HG03432 (cell line): ENCODE data around the gene KDELR3.

ENCODE experiments used
- ATAC-seq: cut with Tn5 transposase; IDR thresholded peaks from one replicate; pipeline ENCODE4 v1.9.1; 2021; ENCODE audit warnings: mild to moderate bottlenecking, moderate library complexity; ENCODE audit not compliant: unreplicated experiment

Gene KDELR3

DNA sequence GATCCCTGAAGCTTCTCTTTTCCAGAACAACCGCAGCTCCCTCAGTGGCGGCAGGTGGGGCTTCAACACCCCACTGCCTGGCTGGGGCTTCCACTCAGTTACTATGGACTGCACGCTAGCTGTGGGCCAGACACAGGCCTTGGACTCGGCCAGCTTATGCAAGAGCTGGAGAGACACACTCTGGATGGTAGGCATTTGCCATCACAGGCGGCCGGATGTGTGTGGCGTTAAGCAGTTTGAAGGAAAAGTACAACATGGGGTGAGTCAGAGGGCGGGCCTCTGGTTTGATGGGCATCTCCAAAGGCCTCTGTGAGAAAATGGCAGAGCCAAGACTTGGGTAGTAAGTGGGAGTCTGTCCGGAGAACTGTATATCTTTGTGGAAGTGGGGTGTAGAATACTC is 30.5 kb upstream of the KDELR3 start:
- ATAC-seq: no peak

DNA sequence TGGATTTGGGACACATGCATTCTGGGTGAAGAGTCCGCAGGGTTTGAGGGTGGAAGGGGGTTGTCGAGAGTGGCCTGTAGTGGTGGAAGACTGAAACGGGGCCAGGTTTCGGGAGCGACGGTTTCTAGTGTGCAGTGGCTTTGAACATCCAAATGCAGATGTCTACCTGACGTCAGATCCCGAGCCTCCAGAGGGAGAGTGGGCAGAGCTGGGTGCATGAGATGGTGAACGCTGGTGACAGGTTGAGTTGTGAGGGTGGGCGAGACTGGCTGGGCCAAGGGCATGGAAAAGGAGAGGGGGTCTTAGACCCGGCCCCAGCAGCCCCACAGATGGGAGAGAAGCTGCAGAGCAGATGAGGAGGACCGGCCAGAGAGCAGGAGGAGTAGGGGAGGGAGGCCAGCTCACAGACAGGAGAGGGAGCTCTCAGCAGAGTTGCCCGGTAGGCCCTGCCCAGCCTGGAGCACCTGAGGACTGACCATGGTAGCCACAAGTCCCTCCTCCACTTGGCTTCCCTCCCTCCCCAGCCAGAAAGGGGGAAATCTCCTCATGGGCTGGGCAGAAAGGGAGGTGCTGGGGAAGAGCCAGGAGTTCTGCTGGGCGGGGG is 27.0 kb upstream of the KDELR3 start:
- no peak for ATAC-seq

DNA sequence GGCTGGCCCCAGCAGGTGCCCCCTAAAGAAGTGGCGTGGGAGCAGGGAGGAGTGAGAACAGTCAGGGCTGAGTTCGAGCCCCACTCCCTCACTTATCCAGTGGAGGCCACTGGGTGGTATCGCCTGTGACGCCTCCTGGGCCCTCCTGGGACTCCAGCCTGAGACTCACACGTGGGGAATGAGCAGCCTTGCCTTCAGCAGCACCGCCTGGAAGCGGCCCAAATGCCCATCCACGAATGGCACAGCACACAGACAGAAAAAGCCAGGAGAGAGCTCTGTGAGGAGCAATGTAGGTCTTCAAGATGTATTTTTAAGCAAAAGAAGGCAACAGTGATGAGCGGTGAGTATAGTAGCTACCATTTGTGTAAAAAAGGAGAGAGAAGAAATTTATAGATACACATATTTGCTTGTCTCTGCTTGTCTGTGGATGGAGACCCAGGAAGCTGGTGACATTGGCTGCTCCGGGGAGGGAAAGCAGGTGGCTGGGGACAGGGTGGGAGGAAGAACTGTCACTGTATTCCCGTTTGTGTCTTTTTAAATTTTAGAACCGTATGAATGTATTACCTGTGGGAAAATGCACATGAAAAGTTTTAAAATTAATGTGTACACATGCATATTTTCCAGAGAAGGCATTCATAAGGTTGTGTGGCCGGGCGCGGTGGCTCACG is 26.1 kb upstream of the KDELR3 start:
- no peak for ATAC-seq

DNA sequence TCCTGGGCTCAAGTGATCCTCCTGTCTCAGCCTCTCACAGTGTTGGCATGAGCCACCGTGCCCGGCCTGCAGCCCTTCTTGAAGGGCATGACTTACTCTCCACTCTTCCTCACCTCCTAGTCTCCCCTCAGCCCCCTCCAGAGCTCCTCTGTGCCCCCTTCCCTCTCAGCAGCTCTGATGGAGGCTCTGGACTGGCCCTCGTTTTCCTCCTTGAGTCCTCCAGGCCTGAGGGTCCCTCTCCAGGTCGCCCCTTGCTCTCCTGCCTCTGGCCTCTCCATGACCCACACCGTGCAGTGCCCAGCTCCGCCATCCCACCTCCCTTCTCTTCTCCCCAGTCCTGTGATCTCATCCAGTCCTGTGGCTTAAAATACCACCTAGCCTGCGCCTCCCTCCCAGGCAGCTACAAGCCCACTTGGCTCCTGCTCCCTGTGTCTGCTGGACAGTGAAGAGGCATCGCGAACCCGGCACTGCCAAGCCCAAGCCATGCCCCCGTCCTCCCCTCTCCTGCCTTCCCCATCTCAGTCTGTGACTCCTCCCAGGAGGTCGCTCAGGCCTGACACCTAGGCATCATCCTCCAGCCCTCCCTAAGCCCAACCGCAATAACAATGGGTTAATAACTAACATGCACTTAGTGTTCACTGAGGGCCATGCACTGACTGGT is 24.8 kb upstream of the KDELR3 start:
- ATAC-seq: no peak

DNA sequence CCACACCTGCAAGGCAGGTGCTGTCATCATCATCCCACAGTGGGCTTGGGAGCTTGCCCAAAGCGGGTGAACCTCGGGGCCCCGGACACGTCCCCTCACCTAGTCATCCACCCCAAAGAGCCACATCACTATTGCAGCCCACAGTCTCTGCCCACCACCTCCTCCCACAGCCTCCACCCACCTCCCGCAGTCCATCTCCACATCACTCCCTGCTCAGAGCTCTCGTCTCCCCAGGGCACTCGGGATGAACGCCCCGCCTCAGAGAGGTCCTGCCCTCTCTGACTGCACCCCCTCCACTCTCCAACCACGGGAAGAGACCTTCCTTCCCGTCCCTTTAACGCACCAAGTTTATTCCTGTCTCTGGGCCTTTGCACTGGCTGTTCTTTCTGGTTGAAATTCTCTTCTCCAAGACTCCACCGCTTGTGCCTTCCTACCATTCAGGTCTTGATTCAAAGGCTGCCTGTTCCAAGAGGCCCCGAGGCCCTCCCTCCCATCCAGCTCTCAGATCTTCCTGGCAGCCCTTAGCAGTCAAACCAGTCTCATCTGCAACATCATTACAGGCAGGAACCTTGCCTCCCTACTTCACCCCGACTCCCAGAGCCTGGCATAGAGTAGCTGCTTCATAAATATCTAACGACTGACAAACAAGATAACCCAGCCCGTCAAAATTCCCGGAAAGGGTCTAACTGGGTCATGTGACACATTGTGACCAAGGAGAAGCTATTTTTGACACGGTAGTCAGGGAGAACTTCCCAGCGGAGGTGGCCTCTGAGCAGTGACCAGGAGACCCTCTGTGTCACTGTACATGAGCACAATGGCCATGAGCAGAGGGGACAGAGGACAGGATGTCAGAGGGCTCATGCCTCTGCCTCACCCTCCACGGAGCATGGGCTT is 24.0 kb upstream of the KDELR3 start:
- ATAC-seq: no peak

DNA sequence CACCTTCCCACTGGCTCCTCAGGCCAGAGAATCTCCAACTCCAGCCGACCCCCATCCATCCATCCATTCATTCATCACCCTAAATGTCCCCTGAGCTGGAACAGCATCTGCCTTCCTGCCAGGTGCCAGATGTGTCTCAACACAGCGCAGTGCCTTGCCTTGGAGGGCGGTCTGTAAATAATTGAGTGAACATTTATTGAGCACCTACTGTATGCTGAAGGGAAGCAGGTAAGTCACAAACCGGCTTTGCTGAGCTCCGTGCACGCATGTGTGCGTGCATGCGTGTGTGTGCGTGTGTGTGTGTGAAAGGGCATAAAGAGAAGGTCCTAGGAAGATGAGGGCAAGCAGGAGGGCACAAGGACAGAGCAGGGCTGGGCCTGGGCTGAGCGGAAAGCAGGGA is 23.1 kb upstream of the KDELR3 start:
- ATAC-seq: no peak

DNA sequence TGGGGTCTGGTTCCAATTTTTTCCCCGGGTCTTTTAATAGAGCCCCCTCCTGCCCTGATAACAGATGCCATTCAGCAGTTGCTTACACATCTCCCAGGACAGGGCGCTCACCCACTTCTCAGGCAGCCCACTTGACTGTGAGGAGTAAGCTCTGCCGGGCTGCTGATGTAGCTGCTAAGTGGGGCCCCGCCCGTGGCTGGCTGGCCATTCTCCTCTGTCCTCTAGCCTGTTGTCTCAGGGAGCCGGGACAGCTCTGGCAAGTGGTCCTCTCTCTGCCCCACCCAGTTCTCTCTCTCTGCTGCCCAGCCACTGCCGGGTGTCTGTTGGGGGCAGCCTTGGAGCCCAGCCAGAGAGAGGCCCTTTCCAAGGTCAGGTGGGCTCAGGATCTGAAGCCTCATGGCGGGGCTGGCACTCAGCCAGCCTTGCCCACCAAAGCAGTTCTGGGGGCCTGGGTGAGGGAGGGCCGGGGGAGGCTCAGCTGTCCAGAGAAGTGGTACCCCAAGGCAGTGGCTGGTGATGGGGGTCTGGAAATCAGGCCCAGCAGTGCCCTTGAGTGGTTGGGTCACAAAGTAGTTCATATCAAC is 21.8 kb upstream of the KDELR3 start:
- no peak for ATAC-seq

DNA sequence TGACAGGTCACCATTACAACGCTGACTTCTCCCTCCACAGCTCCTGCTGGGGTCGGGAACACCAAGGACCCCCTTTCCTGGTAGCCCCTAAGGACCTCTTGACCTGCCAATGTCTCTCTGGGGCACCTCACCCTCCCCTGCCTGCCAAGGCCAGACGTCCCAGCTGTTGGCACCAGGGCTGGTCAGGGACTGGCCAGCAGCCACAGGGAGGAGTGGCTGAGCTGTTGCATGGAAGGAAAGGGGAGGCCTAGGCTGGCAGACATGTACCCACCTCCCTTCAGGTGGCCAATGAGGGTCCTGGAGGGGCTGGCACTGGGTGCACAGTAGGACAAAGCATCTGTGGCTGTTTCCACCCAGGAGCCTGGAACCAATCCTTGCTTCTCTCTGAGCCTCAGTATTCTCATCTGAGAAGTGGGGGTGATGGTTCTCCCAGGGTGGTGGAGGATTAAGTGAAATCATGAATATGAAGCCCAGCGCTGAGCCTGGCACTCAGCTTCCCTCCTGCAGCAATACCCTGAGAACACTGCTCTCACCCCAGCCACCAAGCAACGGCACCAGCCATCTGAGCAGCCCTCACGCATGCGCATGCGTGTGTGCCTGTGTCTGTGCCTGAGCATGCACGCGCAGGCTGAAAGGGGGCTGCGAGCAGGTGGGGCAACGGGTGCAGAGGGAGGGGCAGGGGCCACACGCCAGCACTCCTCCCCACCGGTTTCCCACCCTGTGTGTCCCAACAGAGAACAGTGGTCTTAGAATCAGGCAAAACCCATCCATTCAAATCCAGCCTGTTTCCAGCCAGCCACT is 18.8 kb upstream of the KDELR3 start:
- no peak for ATAC-seq

DNA sequence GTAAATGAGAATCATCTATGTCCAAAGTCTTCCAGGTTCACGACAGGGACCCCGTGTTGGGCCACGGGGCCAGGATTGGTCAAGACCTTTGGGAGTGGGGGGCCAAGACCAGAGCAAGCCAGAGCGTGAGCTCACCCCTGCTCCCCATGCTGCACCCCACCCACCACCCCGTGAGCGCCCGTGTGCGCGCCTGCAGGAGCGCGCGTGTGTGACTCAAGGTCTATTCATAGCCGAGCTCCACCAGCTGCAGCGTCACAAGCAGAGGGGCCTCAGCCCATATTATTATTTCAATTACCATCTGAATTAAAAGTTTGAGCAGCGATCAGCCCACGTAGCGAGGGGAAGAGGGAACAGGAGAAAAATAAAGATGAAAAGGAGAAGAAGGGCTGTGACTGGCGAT is 18.1 kb upstream of the KDELR3 start:
- no peak for ATAC-seq

DNA sequence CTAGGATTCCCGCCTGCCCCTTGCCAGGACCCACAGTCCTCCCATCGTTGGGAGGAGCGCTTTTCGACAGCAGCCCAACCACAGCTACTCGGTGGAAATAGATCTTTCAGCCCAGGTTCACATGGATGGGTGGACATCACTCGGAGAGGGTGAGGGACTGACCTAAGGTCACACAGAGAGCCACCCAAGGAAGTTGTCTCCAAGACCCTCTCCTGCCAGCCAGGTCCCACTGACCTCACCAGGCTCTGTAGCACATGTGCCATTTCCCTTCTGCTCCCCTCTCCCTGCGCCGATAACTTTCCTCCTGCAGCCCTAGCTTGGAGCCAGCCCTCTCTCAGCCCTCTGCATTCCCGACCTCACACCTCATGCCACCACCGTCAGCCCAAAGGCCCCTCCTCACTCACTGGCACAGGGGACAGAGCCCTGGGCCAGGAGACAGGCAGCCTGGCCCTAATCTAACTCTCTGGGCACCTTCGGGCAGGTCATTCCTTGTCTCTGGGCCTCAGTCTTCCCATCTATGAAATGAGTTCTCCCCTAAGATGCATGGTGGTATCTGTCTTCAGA is 17.6 kb upstream of the KDELR3 start:
- ATAC-seq: no peak

DNA sequence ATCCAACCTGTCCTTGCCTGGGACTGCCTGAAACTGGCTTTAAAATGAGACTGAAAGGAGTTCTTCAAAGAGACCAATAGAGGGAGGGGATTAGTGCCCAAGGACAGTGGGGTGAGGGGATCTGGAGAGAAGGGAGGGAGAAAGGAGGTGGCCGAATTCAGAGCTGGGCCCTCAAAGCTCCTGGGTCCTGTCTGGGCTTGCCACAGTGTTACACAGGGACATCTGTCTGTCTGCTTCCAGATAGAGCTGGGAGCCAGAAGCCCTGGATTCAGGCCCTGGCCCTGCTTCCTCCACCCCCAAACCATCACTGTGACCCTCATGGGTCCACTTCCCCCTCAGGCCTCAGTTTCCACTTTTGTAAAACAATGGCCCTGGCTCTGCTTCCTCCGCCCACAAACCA is 16.5 kb upstream of the KDELR3 start:
- ATAC-seq: no peak

DNA sequence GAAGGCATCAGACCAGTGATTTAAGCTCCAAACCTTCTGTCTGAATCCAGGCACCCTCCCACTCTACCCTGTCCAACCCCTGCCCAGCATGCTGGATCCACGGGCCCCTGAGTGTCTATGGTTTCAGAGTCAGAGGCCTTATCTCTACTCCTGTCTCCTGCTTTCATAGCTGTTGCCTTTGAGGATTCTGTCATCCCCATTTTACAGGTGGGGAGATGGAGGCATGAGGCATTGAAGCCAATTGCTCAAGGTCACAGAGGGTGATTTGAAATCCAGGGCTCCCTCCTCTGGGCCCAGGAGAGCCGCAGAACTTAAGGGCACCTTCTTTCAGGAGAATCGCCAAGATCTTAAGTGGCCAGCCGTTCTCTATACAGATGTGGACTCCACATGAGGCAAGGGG is 16.0 kb upstream of the KDELR3 start:
- ATAC-seq: no peak

DNA sequence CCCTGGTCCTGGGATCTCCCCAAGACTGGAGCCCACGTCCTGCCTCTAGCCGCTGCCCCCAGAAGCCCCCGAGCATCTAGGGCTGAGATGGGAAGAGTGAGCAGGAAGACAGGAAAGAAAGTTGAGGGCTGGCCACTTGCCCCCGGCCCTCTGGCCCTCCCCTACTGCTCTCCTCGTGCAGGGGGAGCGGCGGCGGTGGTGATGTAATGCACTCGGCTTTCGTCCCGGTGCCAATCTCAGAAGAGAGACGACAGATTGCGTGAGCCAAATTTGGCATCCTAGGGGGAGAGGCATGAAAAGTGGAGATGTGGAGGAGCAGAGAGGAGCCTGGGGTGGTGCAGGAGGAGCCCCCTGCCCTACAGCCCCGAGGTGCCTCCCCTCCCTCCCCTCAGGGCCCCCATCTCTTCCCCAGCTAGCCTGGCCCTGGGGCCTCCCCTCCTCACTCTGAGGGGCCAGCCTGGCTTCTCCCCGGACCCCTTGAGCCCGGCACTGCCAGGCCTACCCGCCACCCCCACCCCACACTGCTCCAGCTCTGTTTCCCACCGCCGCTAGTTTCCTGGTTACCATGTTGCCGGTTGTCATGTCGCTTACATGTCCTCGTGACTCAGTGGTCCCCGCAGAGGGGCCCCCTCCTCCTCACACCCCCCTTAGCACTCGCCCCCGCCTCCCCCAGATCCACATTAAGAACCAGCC is 15.4 kb upstream of the KDELR3 start:
- no peak for ATAC-seq

DNA sequence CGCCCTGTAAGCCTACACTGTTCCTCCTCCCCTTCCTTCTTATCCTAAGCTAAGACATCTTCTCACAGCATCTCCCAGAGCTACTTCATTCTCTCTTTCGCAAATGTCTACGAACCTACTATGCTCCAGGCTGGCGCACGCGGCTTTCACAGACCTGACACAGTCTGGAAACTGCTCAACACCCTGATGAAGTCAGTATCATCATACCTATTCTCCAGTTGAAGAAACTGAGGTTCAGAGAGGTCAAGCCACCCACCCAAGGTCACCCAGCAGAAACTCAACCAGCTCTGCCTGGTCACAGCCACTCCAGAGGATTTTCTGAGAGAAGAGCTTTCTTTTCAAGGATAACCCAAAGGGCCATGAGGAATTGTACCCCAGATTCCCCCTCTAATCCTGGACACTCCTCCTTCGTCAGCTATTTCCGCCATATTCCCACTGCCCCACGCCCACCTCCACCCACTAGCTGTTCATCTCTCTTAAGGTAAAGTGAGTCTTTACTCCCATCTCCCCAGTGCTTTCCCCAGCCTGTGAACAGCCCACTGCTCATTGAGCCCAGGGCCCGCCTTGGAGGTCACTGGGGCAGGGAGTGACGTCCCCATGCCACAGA is 14.7 kb upstream of the KDELR3 start:
- ATAC-seq: no peak

DNA sequence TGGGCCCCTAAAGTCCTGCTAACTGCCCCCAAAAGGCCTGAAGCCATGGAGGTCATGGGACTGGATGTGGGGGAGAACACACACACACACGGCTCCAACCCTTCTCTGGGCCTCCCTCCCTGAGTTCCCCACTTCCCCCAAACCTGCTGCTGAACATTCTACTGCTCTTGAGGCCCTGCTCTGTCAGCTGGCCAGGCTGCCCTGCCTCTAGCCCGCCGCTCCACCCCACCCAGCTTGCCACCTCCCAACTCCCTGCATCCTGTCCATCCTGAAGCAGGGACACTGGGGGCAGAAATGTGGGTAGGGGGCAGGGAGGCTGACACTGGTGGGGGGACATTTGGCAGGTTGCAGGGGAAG is 13.9 kb upstream of the KDELR3 start:
- ATAC-seq: no peak

DNA sequence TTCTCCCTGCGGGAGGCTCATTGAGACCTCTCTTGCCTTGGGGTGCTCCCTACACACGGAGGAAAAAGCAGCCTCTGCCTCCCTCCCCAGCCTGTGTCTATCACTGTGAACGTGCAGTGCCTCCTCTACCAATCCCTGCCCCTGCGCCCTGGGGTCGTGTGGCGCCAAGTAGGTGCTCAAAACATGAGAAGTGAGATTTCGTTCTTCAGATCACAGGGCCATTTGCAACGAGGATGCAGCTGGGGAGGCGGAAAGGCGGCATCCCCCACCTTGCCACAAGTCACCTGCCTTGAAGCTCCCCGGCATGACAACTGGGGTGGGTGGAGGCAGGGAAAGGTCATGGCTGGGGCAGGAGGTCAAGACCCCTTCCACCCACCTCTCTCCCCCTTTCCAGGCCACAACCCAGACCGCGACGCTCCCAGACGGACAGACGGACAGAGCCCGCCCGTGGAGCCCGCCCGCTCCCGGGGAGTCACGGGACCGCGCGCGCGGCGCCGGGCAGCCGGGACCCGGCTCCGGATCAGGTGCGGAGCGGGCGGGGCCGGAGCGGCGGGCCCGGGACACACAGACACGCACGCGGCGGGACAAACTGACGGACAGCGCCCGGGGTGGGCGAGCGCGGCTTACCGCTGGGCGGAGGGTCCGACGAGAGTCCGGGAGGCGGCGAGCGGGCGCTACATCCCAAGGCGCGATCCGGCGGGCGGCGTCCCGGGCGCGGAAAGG is 13.4 kb upstream of the KDELR3 start:
- no peak for ATAC-seq

DNA sequence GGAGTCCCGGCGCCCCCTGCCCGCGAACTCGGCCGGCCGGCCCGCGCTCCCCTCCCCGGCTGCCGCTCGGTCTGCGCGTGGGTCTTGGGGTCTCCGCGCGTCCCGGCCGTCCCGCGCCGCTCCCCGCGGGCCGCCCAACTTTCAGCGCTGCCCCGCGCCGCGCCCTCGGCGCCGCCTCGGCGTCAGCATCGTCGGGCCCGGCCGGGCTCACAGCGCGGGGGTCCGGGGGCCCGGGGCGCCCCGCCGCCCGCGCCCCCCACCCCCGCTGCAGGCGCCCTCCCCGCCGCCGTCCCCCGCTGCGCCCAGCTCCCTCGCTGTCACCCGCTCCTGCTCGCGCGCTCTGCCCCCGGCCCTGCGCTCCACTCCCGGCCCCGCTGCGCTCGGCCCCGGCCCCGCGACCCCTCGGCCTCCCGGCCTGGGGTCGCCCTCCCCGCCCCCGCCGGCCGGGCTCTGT is 12.8 kb upstream of the KDELR3 start, which contains the start of gene KCNJ4:
Gene KCNJ4 (minus strand): TSS at position 124 of the 454 bp plus-strand sequence. CDS start 27,067 bp downstream, outside the sequence.
- no peak for ATAC-seq
